AG08396 (cell line): Measurements from ENCODE around the gene A4GALT.
"Not testable (repeated sequence)": the region's sequence is repeated elsewhere in the genome, so short reads cannot be mapped to it uniquely, and the experiment has no call there.

ENCODE experiments used
- DNase-seq: peaks from one replicate; pipeline ENCODE4 v3.0.0; 2012; ENCODE audit warnings: low spot score, mixed read lengths

The A4GALT gene

GRCh38 chr22:42740320-42740719 is 19.6 kb upstream of the A4GALT start:
- not testable (repeated sequence) for DNase-seq

GRCh38 chr22:42734406-42734805 is 13.7 kb upstream of the A4GALT start:
- no peak for DNase-seq

- DNase-seq = not testable (repeated sequence)
These were observed 12.7 kb upstream of the A4GALT start for GRCh38 chr22:42733394-42733793.

- DNase-seq = no peak
These were observed 11.4 kb upstream of the A4GALT start for GRCh38 chr22:42732081-42732480.

GRCh38 chr22:42726811-42727210 is 6.1 kb upstream of the A4GALT start:
- DNase-seq = no peak

- no peak for DNase-seq
These were observed 5.1 kb upstream of the A4GALT start for GRCh38 chr22:42725606-42726355.

- DNase-seq = no peak
These were observed 3.4 kb upstream of the A4GALT start for GRCh38 chr22:42724062-42724461.

GRCh38 chr22:42721045-42721434 is 370 bp upstream of the A4GALT start:
- DNase-seq = no peak

GRCh38 chr22:42719656-42720262 is 911 bp downstream of the A4GALT start:
- no peak for DNase-seq

- no peak for DNase-seq
These were observed 1.5 kb downstream of the A4GALT start for GRCh38 chr22:42719133-42719532.

GRCh38 chr22:42717197-42717928 is 3.3 kb downstream of the A4GALT start:
- DNase-seq = no peak

- DNase-seq = no peak
These were observed 4.0 kb downstream of the A4GALT start for GRCh38 chr22:42716649-42717127.

- DNase-seq = no peak
These were observed 4.4 kb downstream of the A4GALT start for GRCh38 chr22:42716221-42716620.

GRCh38 chr22:42714768-42715390 is 5.8 kb downstream of the A4GALT start:
- no peak for DNase-seq

- no peak for DNase-seq
These were observed 6.4 kb downstream of the A4GALT start for GRCh38 chr22:42714308-42714707.

GRCh38 chr22:42711895-42712837 is 8.5 kb downstream of the A4GALT start:
- no peak for DNase-seq

- DNase-seq = no peak
These were observed 9.4 kb downstream of the A4GALT start for GRCh38 chr22:42711281-42711731.

- DNase-seq = no peak
These were observed 12.3 kb downstream of the A4GALT start for GRCh38 chr22:42708417-42708816.

- no peak for DNase-seq
These were observed 13.2 kb downstream of the A4GALT start for GRCh38 chr22:42707496-42707895.

- DNase-seq = no peak
These were observed 15.8 kb downstream of the A4GALT start for GRCh38 chr22:42704896-42705295.

GRCh38 chr22:42702675-42703074 is 18.0 kb downstream of the A4GALT start:
- no peak for DNase-seq
